Adrenal gland (tissue), 12 donors: Measurements from ENCODE around the gene IL33. TPM values are rescaled to one million over a fixed set of nuclear protein-coding genes. Genes with fewer than 3 reads are reported as not detected.

ENCODE experiments used
- DNase-seq, 7 donors: peaks; one replicate each; pipeline ENCODE4 v3.0.0-alpha.2; 2019 to 2020
- H3K27ac ChIP-seq, 5 donors: fragments of 200-600 bp; sonication (generic) in 4 of 5; 1 replicate in 3 of 5; 2 replicates in 2 of 5; pipeline versions ENCODE4 v1.5.1 to v1.8.0; 2016 to 2020; ENCODE audit warnings: mild to moderate bottlenecking in 1 of 5
- H3K27me3 ChIP-seq: fragments of 200-600 bp; 2 replicates; pipeline ENCODE4 v1.8.0; 2021
- H3K36me3 ChIP-seq, 2 donors: fragments of 200-600 bp; replicated peaks in 1 of 2; 1 replicate in 1 of 2; 2 replicates in 1 of 2; pipeline versions ENCODE4 v1.5.1 to v1.8.0; 2018 to 2022
- H3K4me1 ChIP-seq, 2 donors: fragments of 200-600 bp; replicated peaks in 1 of 2; 1 replicate in 1 of 2; 2 replicates in 1 of 2; pipeline versions ENCODE4 v1.5.1 to v1.8.0; 2018 to 2021
- H3K4me3 ChIP-seq, 4 donors: fragments of 200-600 bp; sonication (generic) in 3 of 4; one replicate each; pipeline ENCODE4 v1.5.1; 2016 to 2018
- H3K9me3 ChIP-seq, 3 donors: fragments of 200-600 bp; sonication (generic) in 1 of 3; replicated peaks in 1 of 3; 1 replicate in 2 of 3; 2 replicates in 1 of 3; pipeline versions ENCODE4 v1.5.1 to v1.8.0; 2016 to 2021
- POLR2A ChIP-seq, 2 donors: fragments of 450-650 bp; IDR thresholded peaks; one replicate each; pipeline ENCODE4 v1.6.1; 2017; ENCODE audit warnings: antibody characterized with exemption in 2 of 2, mild to moderate bottlenecking in 2 of 2, moderate library complexity in 1 of 2
- WGBS, 4 donors: extraction: QIAGEN DNeasy Blood & Tissue Kit in 2 of 4; methylation state at CpG; one replicate each; pipeline versions ENCODE4 v1.1.5 to v1.1.7; 2013 to 2017; 5-methylcytosine and 5-hydroxymethylcytosine counted together
- intact Hi-C, 2 donors: fragments of 100-400 bp; cut with DNase I; formaldehyde crosslinking; loops; one replicate each; pipeline versions ENCODE4 v1.14.1 to v1.15.0; 2022 to 2023
- polyA plus RNA-seq, 3 donors: library from polyadenylated mRNA; stranded (reverse); fragments of 200-250 nt in 2 of 3; fragments of 350-450 nt in 1 of 3; fragmentation: Illumina TruSeq in 1 of 3; extraction: RNeasy Lipid Tissue Mini Kit (QIAGEN cat#74804) in 1 of 3; gene quantifications; one replicate each; pipeline ENCODE4 v1.2.3, GENCODE V29; 2013 to 2014
- total RNA-seq, 9 donors: library from RNA; depleted of rRNA in 4 of 9; stranded (reverse); fragments of >200 nt in 4 of 9; fragments of 120-200 nt in 1 of 9; fragmentation: NEBNext Ultra II Directional in 1 of 9; extraction: Animal tissue kit (Norgen Biotek cat#: 25700) in 1 of 9; gene quantifications; one replicate each; pipeline versions ENCODE4 v1.1.0 to v1.2.4, GENCODE V29; 2013 to 2023
- TF ChIP-seq, protein P1 (sequence below), 6 experiments: fragments of 450-650 bp in 4 of 6; fragments of 200-600 bp in 2 of 6; sonication (generic) in 1 of 6; IDR thresholded peaks; 1 replicate in 5 of 6; 2 replicates in 1 of 6; pipeline versions ENCODE4 v1.5.1 to v1.8.0; 2016 to 2021; ENCODE audit warnings: antibody characterized with exemption in 6 of 6, mild to moderate bottlenecking in 2 of 6, moderate library complexity in 1 of 6
- donor health status: healthy with polysubstance abuse.
- donor health status: Bipolar disorder and iron deficiency.
- donor health status: DM: yes; HTN: yes; CAD: no.
- donor health status: DM: no; HTN: no; CAD: no.
- donor health status: DM: no; HTN: no; CAD: no.
- donor health status: DM: yes; HTN: yes; CAD: no.

IL33 gene
- total and polyA plus RNA-seq, 12 donors = 8.2 to 54.3 (median 22.2) TPM

DNA sequence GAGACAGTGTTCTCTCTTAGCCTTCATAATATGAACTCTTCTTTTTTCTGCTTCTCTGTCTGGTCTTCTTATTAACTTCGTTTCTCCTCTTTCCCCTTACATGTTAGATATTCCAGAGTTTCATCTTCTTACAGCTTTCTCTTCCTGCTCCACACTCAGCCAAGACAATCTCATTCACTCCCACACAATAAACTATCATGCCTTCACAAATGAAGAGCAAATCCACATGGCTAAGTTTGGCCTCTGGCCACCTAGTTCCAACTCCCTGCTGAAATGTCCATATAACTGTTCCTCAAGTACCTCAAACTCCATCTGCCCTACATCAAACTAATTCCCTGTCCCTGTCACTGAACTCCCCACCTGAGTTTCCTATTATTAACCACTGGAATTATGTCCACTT lies 18.4 kb downstream of the IL33 start:
- H3K4me1 ChIP-seq = no peaks in the 10 kb centered on the region
- no peak overlapping the region for H3K27ac ChIP-seq

DNA sequence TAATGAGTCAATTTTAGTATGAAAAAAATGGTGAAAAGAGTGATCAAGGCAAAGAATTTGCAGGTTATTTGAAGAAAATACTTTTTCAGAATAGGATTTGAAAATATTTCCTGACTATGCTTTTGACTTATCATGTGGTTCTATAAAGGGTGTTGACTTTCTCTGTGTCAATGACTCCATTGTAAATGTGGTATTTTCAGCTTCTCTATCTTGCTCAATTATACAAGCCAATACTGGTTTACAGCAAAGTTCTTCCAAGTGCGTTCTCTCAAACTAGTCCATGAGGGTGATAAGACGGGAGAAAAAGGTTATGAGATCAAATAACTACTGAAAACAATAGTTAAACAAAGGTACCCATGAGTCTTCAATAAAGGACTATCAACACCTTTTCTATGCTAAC lies 21.7 kb downstream of the IL33 start:
- intact Hi-C loops = no loop called here
- Histone ChIP-seq H3K9me3 (no peaks in the 10 kb centered on the region), H3K4me3 (no peak overlapping the region), H3K4me1 (no peaks in the 10 kb centered on the region), H3K27me3 (no peaks in the 10 kb centered on the region), H3K27ac (no peak overlapping the region), H3K36me3 (no peaks in the 10 kb centered on the region)
- 81 to 90% (median 88%) methylated on average over 2 of the region's 2 CpGs for WGBS, 4 donors
- DNase-seq = no peak
- TF ChIP-seq, protein P1, sequence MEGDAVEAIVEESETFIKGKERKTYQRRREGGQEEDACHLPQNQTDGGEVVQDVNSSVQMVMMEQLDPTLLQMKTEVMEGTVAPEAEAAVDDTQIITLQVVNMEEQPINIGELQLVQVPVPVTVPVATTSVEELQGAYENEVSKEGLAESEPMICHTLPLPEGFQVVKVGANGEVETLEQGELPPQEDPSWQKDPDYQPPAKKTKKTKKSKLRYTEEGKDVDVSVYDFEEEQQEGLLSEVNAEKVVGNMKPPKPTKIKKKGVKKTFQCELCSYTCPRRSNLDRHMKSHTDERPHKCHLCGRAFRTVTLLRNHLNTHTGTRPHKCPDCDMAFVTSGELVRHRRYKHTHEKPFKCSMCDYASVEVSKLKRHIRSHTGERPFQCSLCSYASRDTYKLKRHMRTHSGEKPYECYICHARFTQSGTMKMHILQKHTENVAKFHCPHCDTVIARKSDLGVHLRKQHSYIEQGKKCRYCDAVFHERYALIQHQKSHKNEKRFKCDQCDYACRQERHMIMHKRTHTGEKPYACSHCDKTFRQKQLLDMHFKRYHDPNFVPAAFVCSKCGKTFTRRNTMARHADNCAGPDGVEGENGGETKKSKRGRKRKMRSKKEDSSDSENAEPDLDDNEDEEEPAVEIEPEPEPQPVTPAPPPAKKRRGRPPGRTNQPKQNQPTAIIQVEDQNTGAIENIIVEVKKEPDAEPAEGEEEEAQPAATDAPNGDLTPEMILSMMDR (IDR thresholded peaks at IDR 0.05) = no peak
- no peak for TF ChIP-seq POLR2A (IDR thresholded peaks at IDR 0.05)

More for the DNA sequence above, 18.4 kb downstream of the IL33 start:
- H3K27me3 ChIP-seq = no peaks in the 10 kb centered on the region
- WGBS, 4 donors = 29 to 42% (median 37%) methylated on average over 1 of the region's 1 CpG
- H3K9me3 ChIP-seq = no peaks in the 10 kb centered on the region
- no peak overlapping the region for H3K4me3 ChIP-seq
- no peak for DNase-seq
- TF ChIP-seq, protein P1 (IDR thresholded peaks at IDR 0.05) = no peak
- TF ChIP-seq POLR2A (IDR thresholded peaks at IDR 0.05) = no peak
- intact Hi-C loops = no loop called here
- H3K36me3 ChIP-seq = no peaks in the 10 kb centered on the region

DNA sequence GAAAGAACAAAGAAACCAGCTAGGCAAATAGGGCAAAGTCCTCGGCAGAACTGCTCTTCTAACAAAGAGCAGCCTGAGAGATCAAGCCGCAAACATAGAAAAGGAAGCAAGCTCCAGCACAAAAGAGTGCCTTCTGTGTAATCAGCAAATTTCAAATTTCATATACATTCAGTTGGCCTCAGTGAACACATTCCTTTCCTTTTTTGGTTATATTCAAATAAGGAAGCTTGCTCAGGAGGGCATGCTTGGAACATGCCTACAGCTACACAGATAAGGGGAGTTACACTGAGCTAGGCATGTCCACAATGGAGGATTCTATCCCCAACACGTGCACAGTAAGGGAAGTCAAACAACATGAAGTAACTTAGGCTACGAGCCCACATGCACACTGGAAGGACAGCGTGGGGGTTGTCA lies 23.4 kb downstream of the IL33 start:
- no peak overlapping the region for H3K27ac ChIP-seq
- intact Hi-C loops = no loop called here
- no peaks in the 10 kb centered on the region for H3K27me3 ChIP-seq
- H3K4me3 ChIP-seq = no peak overlapping the region
- H3K4me1 ChIP-seq = no peaks in the 10 kb centered on the region
- TF ChIP-seq POLR2A (IDR thresholded peaks at IDR 0.05) = no peak
- TF ChIP-seq, protein P1 (IDR thresholded peaks at IDR 0.05) = no peak
- 75 to 84% (median 78%) methylated on average over 5 of the region's 5 CpGs for WGBS, 4 donors
- no peak for DNase-seq
- no peaks in the 10 kb centered on the region for H3K36me3 ChIP-seq
- no peaks in the 10 kb centered on the region for H3K9me3 ChIP-seq

DNA sequence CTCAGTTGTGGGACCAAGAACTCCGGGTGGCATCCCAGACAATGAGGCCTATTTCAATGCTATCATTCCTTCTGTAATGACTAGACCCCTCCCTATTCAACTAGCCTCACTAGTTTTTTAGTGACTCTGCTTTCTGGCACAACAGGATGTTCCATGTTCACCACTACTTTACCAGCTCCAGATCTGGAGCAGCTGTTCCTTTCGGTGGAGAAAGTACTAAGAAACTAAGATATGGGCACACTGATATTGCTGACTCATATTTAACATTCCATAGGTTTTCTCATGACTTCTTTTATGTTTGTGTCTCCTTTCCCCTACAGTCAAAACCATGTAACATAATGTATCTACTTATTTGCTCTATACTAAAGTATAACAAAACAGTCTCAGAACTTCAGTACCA lies 24.1 kb downstream of the IL33 start:
- WGBS, 4 donors = 77 to 85% (median 81%) methylated on average over 2 of the region's 2 CpGs
- no peaks in the 10 kb centered on the region for H3K4me1 ChIP-seq
- no peaks in the 10 kb centered on the region for H3K27me3 ChIP-seq
- H3K36me3 ChIP-seq = no peaks in the 10 kb centered on the region
- intact Hi-C loops = no loop called here
- no peak for DNase-seq
- no peaks in the 10 kb centered on the region for H3K9me3 ChIP-seq
- TF ChIP-seq POLR2A (IDR thresholded peaks at IDR 0.05) = no peak
- TF ChIP-seq, protein P1 (IDR thresholded peaks at IDR 0.05) = no peak
- H3K4me3 ChIP-seq = no peak overlapping the region
- H3K27ac ChIP-seq = no peak overlapping the region
